Activated CD8-positive, alpha-beta memory T cell treated with anti-CD3 and anti-CD28 coated beads, Interleukin-2, amount 50 U/mL, for 24 hours (primary cell): Measurements from ENCODE around the gene ADPRH.

ENCODE experiments used
- DNase-seq: peaks from one replicate; pipeline ENCODE4 v3.0.0-alpha.2; 2020; ENCODE audit errors: extremely low read depth

The ADPRH gene

DNA sequence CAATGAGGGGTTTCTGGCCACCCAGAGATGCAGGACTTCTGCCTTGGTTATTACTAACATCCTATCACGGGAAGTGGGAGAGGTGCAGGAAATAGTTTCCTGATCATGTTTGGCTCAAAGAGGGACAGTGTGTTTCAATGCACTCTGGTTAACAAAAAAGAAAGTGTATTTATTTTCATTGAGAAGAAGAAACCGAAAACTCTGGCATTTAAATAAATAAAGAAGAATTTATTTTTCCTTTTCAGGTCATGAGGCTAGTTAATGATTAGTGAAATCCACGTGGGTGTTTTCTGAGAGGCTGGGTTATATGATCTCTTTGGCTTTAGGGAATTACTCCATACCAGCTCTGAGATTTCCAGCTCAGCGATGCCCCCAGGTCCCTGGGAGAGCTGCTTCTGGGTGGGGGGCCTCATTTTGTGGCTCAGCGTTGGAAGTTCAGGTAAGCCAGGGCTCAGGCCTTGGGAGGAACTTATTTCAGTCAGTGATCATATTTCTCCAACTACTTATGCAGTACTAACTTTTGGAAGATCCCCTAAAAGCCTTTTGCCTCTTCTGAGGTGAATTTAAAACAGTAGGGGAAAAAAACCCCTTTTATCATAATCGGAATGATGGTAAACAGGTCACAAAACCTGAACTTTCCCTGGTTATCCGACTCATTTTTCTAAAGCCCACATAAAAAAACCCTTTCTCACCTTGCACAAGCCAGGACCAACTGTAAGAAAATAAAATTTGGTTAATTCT, 18.4 kb downstream of the ADPRH start, which contains the start of gene PLA1A:
Gene PLA1A, plus strand, starts transcription at position 338 of the 741 bp plus-strand sequence. Its CDS starts 29 bp downstream, at position 367.
- DNase-seq: no peak

DNA sequence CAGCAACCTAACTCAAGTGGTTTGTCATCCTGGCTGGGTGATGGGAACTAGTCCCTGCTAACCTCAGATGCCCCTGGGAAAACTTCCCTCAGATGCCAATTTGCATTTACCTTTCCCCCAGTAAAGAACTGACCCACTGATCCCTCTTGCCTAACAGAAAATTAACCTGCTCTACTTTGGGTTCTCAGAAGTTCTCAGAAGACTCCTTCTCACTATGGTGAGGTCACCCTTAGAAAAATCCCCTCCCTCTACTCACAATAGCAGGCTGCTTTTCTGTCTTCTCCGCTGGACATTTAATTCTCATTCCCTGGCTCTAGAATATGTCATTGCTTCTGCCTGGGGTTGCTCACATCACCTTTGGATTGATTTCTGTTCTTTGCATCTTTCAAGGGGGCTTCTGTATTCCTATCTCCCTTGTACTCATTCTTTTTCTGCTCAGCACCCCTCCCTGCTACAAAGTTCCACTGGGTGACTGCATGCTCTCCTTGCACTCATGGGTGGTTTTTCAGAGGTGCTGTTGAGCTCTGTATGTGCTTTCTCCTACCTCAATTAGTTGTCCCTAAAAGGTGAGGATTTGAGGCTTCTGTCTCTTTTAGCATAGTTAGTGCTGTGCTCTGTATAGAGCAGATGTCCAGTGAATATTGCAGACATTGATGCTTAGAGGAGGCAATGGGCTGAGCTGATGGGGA, 19.3 kb downstream of the ADPRH start:
- no peak for DNase-seq

DNA sequence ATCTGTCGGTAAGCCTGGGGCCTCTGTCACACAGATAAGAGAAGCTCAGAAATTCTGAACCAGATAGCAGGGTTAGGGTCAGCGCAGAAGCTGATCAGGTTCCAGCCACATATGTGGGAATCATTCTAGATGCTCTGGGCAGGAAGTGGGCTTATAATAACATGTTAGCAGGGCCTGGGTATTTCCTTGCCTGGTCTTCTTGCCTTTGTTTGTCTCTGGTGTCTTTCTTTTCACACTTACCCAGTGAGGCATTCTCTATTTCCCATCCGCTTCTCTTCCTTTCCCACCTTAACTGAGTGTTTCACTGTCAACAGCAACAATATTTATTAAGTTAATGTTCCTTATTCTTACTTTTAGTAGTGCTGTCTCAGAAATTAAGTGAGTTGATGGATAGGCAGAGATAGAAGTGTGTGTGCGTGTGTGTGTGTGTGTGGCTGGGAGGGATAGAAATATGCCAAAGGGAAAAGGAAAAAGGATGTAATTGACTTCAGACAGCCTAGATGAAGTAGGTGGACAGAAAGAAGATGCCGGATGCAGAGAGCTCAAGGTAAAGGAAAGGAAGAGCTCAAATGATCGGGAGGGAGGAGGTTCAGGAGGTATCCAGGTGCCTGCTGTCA, 20.4 kb downstream of the ADPRH start:
- no peak for DNase-seq

DNA sequence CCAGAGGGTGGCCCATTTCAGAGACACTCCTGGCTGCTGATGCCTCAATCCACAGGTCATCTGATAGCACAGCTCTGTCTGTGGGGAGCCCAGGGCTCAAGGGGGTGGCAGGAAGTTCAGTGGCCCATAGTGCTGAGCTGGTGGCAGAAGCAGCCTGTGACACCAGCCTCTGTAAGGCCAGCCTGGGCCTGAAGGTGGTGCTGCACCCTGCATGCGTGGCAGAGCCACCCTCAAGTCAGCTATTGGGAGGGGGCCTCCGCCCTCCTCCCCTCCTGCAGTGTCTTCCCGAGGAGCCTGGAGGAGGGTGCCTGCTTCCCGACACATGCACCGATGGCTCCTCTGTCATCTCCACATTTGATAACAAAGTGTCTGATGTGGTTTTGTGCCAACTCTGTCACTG, 21.4 kb downstream of the ADPRH start:
- DNase-seq: no peak

DNA sequence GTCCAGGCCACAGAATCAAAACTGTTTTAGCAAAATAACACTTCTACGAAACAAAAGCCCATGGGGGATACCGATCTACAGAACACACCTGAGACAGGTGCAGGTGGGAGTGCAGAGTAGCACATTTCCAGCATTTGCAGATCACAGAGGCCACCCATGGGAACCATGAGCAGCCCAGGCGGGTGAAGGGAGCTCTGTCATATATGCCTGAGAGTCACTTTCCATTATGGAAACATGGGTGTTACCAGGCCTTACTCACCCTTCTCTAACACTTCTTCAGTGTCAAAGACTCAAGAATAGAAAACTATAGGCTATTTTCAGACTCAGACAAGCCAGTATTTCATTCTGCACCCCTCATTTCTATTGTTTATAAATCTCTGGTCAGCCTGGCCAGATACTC, 21.9 kb downstream of the ADPRH start:
- no peak for DNase-seq

DNA sequence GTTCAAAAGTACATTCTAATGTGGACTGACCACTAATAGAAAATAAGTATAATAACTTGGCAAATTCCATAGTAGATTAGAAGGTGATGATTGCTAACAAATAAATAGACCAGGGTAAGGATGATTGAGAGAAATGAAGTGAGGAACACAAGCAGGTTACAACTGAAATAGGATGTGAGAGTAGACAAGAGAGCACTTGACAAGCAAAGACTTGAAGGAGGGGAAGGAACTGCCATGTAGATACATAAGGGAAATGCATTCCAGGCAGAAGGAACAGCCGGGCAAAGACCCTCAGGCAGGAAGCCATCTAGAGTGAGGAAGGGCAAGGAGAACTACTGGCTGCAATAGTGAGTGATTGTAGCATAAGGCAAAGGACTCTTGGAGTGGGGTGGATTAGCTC, 23.4 kb downstream of the ADPRH start:
- no peak for DNase-seq

DNA sequence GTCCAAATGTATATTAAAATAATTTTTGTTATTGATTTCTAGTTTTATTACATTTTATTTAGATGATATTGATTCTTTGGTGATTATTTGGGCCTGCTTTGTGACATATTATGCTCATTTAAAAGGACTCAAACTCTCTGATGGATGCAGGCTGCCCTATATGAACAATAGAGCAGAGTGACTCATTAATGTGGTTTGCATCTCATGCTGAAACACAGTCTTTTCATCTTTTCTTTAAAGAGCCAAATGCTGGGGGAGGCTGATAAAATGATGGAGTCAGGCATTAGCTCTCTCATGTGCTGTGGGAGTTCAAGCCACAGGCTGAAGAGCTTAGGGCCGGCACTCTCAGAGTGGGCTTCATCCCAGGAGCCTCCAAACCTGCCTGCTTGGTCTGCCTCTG, 25.6 kb downstream of the ADPRH start:
- DNase-seq: no peak

DNA sequence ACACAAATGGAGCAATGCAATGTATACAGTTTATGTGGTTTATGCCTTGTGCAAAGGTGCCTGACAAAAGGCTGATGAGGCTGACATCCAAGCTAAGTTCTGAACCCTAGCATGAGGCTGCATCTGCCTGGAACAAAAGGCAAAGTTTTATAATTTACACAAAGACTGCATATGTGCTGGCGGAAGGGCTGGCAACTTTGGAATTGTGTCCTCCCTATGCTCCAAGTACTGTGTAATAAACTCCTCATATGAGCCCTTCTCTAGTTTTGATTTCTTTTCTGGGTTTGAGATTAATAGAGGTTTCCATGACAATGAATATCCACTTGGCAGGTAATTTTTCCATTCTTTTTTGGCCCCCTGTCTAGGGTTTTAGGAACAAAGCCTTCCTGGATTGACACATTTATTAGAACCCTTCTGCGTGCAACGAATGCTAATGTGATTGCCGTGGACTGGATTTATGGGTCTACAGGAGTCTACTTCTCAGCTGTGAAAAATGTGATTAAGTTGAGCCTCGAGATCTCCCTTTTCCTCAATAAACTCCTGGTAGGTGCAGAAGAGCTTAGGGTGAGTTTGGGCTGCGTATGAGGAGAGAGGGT, 29.2 kb downstream of the ADPRH start:
- DNase-seq: no peak

DNA sequence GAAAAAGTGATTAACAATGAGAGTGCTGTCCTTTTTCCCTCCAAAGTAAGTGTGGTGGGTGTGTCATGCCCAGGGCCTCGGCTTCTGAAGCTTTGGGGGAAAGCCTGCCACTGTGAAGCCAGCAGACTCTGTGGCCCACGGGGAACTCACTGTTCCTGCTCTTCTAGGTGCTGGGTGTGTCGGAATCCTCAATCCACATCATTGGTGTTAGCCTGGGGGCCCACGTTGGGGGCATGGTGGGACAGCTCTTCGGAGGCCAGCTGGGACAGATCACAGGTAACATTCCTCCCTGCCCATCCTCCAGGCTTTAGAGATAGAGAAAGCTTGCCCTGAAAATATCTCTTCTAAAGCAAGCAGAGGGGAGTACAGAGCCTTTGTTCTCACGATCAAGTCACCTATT, 30.0 kb downstream of the ADPRH start:
- DNase-seq: no peak

DNA sequence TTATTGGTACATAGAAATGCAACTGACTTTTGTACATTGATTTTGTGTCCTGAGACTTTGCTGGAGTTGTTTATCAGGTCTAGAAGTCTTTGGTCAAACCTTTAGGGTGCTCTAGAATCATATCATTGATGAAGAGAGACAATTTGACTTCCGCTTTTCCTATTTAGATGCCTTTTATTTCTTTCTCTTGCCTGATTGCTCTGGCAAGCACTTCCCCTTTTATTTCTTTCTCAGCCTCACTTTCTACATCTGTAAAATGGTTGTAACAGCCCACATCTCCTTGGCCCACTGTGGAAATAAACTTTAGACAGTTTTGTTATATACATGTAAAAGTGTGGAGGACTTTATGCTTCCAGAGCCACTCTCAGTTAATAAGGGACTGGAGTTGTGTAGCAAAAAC, 32.4 kb downstream of the ADPRH start:
- no peak for DNase-seq

DNA sequence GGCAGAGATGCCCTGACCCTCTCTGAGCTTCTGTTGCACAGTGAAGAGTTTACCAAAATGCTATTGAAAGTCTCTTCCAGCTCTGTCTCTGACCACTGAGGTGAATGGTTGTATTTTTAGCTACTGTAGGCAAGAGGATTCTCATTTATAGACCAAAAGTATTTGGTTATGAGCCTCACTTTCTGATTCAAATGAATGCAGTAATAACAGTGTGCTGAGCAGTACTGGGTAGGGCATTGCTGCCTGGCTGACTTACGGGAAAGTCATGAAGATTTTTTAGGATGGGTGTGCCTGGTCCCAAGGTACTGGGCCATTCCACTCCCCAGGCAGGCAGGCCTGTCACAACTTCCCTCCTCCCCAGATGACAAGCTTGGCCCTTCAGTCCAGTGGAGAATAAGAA, 33.9 kb downstream of the ADPRH start:
- DNase-seq: no peak

DNA sequence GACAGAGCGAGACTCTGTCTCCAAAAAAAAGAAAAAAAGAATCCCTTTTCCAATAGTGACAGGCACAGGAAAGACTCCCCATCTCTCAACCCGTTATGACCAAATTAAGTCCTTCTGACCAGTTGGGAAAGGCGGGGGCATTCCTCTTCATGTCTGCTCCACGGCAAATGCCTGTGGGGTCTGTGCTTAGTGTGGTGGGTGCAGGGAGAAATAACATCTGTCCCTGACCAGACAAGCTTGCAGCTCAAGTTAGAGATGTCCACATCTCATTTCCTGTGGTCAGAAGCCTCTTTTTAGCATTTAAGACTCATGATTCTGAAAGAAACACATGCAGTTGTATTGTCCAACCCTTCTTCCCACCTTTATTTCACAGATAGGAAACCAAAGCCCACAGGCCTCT, 34.6 kb downstream of the ADPRH start:
- DNase-seq: no peak

DNA sequence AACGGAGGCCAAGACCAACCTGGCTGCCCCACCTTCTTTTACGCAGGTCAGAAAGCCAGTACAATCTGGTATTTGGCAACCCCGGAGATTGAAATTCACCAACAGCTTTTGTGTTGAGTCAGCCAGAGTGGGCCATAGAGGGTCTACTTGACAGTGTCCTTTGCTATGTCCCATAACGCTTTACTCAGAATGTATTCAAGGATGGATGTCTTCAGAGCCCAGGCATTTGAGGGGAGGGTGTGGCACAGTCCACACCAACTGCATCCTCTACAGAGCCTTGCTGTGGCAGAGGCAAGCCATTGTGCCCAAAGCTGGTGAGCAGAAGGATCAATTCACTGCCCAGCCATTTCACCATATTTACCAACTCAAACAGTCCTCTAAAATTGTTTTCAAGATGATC, 36.8 kb downstream of the ADPRH start:
- DNase-seq: no peak

DNA sequence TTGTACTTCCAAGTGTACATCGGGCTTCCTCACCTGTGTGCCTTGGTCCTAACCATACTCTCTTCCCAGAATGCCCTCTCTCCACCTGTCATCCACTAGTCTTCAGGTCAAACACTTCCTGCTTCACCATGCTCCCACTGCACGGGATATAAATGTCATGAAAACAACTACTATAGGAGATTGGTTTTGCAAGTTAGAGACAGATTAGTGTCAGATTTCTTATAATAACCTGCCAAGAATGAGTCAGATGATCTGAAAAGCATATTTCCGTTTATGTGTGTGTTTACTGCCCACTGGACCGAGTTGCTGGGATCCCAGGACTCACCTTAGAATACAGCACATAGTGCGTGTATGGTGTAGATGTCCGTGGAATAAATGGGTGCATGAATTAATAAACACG, 39.8 kb downstream of the ADPRH start:
- no peak for DNase-seq

DNA sequence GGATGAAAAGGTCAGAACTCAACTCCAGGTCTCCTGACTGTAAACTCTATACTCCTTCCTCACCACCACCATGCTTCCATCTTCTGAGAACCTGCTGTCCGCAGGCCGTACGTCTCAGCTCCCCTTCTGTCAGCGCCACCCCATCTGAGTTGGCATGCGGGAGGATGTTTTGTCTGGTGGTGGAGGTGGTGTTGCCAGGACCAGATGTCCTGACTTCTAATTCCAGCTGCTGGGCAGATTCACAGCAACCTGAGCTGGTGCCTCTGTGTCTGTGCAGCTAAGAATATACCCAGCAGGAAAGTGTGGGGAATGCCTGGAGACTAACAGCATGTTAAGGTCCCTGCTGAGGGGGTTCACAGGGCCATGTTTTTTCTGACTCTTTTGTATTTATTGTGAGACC, 41.6 kb downstream of the ADPRH start:
- DNase-seq: no peak

DNA sequence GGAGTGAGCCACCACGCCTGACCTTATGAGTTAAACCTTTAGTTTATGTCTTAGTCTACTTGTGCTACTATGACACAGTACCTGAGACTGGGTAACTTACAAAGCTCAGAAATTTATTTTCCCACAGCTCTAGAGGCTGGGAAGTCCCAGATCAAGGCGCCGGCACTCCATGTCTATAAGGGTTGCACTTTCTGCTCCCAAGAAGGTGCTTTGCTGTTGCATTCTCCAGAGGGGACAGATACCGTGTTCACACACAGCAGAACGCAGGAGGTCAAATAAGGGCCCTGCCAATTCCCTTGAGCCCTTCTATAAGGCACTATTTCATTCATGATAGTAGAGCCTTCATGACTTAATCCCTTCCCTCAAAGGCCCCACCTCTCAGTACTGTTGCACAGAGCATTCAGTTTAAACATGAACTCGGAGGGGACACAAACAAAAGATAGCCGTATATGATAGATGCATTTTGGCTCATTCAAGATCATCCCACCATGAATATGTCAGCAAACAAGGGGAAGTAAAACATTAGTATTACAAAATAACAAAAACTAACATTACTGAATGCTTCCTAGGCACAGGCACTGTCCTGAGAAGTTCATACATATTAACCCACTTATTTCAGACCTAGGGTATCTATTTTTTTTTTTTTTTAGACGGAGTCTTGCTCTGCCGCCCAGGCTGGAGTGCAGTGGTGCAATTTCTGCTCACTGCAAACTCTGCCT, 44.9 kb downstream of the ADPRH start:
- DNase-seq: no peak

DNA sequence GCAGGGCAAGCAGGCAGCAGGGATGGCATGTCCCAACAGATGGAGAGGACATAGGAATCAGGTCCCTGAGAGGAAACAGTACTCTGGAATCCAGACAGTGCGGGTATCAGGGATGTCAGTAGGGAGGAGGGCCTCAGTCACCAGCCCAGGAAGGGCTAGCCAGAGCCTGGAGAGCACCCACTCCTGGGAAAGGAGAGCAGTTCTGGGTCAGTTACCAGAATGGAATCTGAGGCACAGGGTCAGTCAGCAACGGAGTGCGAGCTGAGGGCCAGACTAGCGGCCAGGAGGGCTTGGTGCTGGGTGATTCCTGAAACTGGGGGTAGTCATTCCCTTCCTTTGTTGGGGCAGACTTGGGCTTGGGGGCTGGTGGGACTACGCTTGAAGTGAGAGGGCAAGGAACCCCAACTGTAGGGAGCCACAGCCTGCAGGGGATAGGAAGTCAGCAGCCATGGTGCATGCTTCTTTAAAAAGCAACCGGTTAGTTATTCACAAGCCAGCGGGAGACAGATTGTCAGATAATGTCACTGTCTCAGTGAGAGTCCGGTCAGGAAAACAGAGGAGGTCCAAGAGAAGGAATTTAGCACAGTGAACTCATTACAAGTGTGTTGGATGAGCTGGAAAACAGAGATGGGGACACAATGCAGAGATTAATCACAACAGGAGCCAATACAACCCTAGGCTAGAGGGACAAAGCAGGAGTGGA, 46.3 kb downstream of the ADPRH start:
- no peak for DNase-seq

DNA sequence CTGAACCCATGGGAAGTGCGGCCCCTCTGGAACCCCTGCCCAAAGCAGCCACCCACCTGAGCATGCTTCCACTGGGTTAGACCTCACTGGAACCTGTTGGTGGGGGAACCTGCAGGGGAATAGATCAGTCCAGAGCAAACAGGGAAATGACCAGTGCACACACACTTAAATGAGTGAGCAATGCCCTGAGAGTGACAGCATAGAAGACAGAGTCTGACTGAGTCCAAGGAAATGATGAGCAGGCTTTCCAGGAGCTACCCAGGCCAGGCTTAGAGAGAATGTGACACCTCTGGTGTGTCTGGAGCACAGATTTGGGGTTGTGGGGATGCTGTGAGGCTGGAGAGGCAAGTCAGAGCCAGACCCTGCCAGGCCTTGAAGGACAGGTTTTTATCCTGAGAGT, 46.9 kb downstream of the ADPRH start:
- no peak for DNase-seq

DNA sequence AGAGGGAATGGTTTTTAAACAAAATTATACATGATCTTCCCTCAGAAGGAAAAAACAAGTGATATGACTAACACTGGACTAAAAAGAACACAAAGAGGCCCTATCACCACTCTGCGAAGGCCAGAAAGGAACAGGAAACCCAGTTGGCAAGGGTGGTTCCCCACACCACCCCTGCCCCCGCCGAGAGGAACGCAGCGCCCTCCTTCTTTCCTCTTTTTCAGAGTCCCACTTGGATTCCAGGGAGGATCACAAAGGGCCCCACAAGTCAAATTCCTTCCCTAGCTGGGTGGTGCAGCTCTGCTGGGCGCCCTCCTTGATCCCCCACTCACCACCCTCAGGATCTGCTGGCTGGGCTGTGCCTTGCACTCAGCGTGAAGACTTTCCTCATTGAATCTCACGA, 48.2 kb downstream of the ADPRH start:
- DNase-seq: no peak

DNA sequence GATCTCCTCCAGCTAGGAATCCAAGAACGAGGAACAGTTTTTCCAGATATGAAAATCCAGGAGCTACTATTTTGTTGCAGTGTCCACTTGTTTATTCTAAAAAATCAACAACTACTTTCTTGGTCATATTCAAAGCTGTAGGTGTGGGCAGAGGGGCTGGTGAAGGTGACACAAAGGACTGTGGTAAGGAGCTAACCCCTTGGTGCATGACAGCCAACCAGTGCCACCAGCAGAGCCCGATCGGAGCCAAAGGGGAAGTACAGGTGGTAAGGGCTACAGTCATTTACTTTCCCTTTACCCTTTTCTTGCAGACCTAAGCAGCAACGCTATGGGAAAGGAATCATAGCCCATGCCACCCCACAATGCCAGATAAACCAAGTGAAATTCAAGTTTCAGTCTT, 49.1 kb downstream of the ADPRH start:
- DNase-seq: no peak

DNA sequence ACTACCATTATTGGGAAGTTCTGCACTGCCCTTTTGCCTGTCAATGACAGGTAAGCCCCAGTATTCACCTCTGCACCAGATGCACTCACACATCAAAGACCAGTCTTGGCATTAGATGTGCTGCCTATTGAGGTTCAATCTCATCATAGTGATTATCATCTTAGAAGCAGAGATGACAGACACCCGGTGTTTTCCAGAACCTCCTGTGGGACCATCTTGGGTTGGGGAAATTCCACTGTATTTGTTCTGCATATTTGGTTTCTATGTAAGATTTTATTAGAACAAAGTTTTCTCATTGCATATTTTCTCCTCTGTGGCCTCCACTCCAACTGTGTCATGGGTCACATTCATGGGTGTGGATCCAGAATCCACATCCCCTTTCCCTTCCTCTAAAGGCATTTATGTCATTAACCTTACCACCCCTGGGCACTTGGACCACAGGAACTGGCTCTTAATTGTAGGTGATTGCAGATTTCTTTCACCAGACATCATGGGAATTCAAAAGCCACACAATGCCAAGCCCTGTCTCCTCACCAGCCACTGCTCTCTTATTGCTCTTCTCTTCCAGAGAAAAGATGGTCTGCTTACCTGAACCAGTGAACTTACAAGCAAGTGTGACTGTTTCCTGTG, 49.6 kb downstream of the ADPRH start:
- no peak for DNase-seq
